ENCODE data around the gene SLC6A5. TPM values are rescaled to one million over a fixed set of nuclear protein-coding genes. Genes with fewer than 3 reads are reported as not detected.
"Not testable (repeated sequence)": the region's sequence is repeated elsewhere in the genome, so short reads cannot be mapped to it uniquely, and the experiment has no call there.

The SLC6A5 gene
- total RNA-seq: not detected

DNA sequence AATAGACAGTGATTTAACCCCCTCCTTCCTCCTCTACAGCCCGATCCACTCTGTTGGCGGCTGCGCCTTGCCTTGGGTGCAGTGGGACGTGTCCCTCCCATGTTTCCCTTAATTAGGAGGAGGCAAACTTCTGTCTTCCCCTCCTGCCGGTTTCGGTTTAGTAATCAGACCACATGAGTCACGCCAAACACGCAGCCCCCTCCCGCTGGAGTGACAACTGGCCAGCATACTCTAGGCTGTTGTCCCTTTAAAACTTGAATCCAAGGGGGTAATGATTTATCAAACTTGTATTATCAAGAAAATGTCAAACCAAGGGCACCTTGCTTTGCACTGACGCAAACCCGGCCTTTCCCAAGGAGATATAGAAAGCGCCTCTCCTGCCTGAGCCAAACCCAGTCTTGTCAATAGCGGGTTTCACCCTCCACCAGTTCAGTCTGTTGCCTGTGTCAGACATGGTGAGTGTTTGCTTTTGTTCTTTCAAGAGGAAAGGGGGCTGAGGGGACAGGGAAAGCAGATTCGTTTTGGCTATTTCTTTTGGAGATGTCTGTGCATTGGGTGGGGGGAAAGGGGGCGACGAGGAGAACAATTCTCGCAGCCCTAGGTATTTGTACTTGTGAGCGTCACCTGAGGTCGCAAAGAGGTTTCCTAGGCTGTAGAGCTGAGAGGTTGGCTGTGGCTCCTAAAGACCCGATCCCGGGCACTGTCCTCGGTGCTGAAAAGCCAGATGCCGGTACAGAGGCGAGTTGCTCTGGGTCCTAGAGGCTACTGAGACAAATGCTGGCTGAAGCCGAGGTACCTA, at the start of gene SLC6A5:
SLC6A5 (plus strand) TSS at position 388 of the 799 bp plus-strand sequence; CDS start at position 453, 65 bp downstream.
- Histone ChIP-seq H3K4me3 (no peak within 1 kb of the TSS), H3K4me1 (no peaks in the 10 kb centered on the region), H3K27ac (no peak within 1 kb of the TSS), H3K36me3 (no peaks in the 10 kb centered on the region), H3K27me3 (peaks cover 9 to 94% of the 10 kb centered on the region in 2 donors), H3K9me3 (no peaks in the 10 kb centered on the region)
- no peak for TF ChIP-seq POLR2A (IDR thresholded peaks at IDR 0.05)
- DNase-seq (ENCODE audit: low spot score in 2 of 2): no peak
- intact Hi-C loops (cut with DNase I; ENCODE audit: low total_unique reads): no loop called here

- Histone ChIP-seq H3K9me3 (peaks cover 0 to 6% of the 10 kb centered on the region in 2 donors), H3K4me1 (no peaks in the 10 kb centered on the region), H3K27me3 (no peaks in the 10 kb centered on the region), H3K36me3 (no peaks in the 10 kb centered on the region), H3K27ac (no peak overlapping the region), H3K4me3 (no peak overlapping the region)
- intact Hi-C loops (cut with DNase I; ENCODE audit: low total_unique reads): no loop called here
- TF ChIP-seq POLR2AphosphoS5 (IDR thresholded peaks at IDR 0.05) (no peak), POLR2A (IDR thresholded peaks at IDR 0.05) (no peak), CTCF (IDR thresholded peaks at IDR 0.05) (no peak)
- DNase-seq (ENCODE audit: low spot score in 2 of 2): no peak
Observed at GRCh38 chr11:20551096-20551495, 48.3 kb upstream of the SLC6A5 start.

GRCh38 chr11:20555783-20556182, 43.6 kb upstream of the SLC6A5 start:
- Histone ChIP-seq H3K9me3 (peaks cover 0 to 6% of the 10 kb centered on the region in 2 donors), H3K36me3 (no peaks in the 10 kb centered on the region), H3K4me1 (no peaks in the 10 kb centered on the region), H3K4me3 (no peak overlapping the region), H3K27ac (no peak overlapping the region), H3K27me3 (no peaks in the 10 kb centered on the region)
- intact Hi-C loops (cut with DNase I; ENCODE audit: low total_unique reads): no loop called here
- DNase-seq (ENCODE audit: low spot score in 2 of 2): no peak
- TF ChIP-seq POLR2A (IDR thresholded peaks at IDR 0.05) (no peak), CTCF (IDR thresholded peaks at IDR 0.05) (no peak), POLR2AphosphoS5 (IDR thresholded peaks at IDR 0.05) (no peak)

DNA sequence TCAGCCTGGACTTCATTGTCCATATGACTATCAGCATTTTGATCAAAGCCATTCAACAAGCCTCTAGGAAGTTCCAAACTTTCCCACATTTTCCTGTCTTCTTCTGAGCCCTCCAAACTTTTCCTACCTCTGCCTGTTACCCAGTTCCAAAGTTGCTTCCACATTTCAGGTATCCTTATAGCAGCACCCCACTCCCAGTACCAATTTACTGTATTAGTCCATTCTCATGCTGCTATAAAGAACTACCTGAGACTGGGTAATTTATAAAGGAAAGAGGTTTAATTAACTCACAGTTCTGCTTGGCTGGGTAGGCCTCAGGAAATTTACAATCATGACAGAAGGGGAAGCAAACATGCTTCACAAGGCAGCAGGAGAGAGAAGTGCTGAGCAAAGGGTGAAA, 43.0 kb upstream of the SLC6A5 start:
- H3K27ac ChIP-seq; H3K4me3 ChIP-seq; H3K27me3 ChIP-seq; H3K4me1 ChIP-seq; DNase-seq (ENCODE audit: low spot score in 2 of 2); intact Hi-C loops (cut with DNase I; ENCODE audit: low total_unique reads); H3K36me3 ChIP-seq; H3K9me3 ChIP-seq: not testable (repeated sequence)

- Histone ChIP-seq H3K4me3 (no peak overlapping the region), H3K9me3 (peaks cover 0 to 6% of the 10 kb centered on the region in 2 donors), H3K4me1 (no peaks in the 10 kb centered on the region), H3K27ac (no peak overlapping the region), H3K27me3 (no peaks in the 10 kb centered on the region), H3K36me3 (no peaks in the 10 kb centered on the region)
- intact Hi-C loops (cut with DNase I; ENCODE audit: low total_unique reads): no loop called here
- no peak for TF ChIP-seq POLR2A (IDR thresholded peaks at IDR 0.05)
- TF ChIP-seq CTCF (IDR thresholded peaks at IDR 0.05): no peak
- no peak for TF ChIP-seq POLR2AphosphoS5 (IDR thresholded peaks at IDR 0.05)
- DNase-seq (ENCODE audit: low spot score in 2 of 2): no peak
Observed at GRCh38 chr11:20558741-20559140, 40.7 kb upstream of the SLC6A5 start.

GRCh38 chr11:20559523-20560300, 39.7 kb upstream of the SLC6A5 start:
- intact Hi-C loops (cut with DNase I; ENCODE audit: low total_unique reads): no loop called here
- DNase-seq (ENCODE audit: low spot score in 2 of 2): no peak
- Histone ChIP-seq H3K27ac (no peak overlapping the region), H3K4me1 (no peaks in the 10 kb centered on the region), H3K4me3 (no peak overlapping the region), H3K27me3 (no peaks in the 10 kb centered on the region), H3K9me3 (peaks cover 0 to 6% of the 10 kb centered on the region in 2 donors), H3K36me3 (no peaks in the 10 kb centered on the region)
- TF ChIP-seq CTCF (IDR thresholded peaks at IDR 0.05): no peak
- TF ChIP-seq POLR2AphosphoS5 (IDR thresholded peaks at IDR 0.05): no peak
- TF ChIP-seq POLR2A (IDR thresholded peaks at IDR 0.05): no peak
